Measurements from ENCODE around the gene LDAF1. TPM values are rescaled to one million over a fixed set of nuclear protein-coding genes. Genes with fewer than 3 reads are reported as not detected.

The LDAF1 gene
- total and polyA plus RNA-seq, 10 of the 15 experiments (the other 5 are each of a cell fraction or from before 2014, with no cell fraction given) = 4.6 to 21.4 (median 6.6) TPM

- Histone ChIP-seq H3K27me3 (replicated peaks in 1 of 2; ENCODE audit: control insufficient read depth in 2 of 2, insufficient read depth in 2 of 2, low read length in 1 of 2) (no peaks in the 10 kb centered on the region; a peak in 2 of 4 replicates), H3K9me3 (replicated peaks; ENCODE audit: control insufficient read depth, insufficient read depth, low read length) (no peaks in the 10 kb centered on the region; the same call in 2 of the 3 replicates), H4K20me1 (ENCODE audit: control insufficient read depth, insufficient read depth) (no peaks in the 10 kb centered on the region), H3K4me2 (ENCODE audit: control insufficient read depth, insufficient read depth) (no peak overlapping the region), H2AFZ (ENCODE audit: control insufficient read depth, low read depth, low read length) (no peak overlapping the region), H3K9ac (ENCODE audit: control insufficient read depth, insufficient read depth, low read length) (no peak overlapping the region), H3K27ac (ENCODE audit: control insufficient read depth, insufficient read depth) (no peak overlapping the region), H3K36me3 (ENCODE audit: control insufficient read depth in 2 of 2, insufficient read depth in 2 of 2, low read length in 1 of 2) (no peaks in the 10 kb centered on the region), H3K4me1 (ENCODE audit: control insufficient read depth, insufficient read depth, low read length) (no peaks in the 10 kb centered on the region), H3K4me3 (no peak overlapping the region), H3K79me2 (ENCODE audit: control insufficient read depth, insufficient read depth, low read length) (no peaks in the 10 kb centered on the region)
- WGBS (ENCODE audit: insufficient coverage, insufficient replicate concordance, low lambda C conversion rate, missing lambda C conversion rate) = 4% methylated on average over 2 of the region's 2 CpGs
- ATAC-seq (no peak), DNase-seq (ENCODE audit: low read depth, low spot score) (no peak), FAIRE-seq (no peak)
- intact Hi-C loops (cut with micrococcal nuclease; ENCODE audit: unreplicated experiment) = no loop called here
- in situ Hi-C loops (cut with MboI) = no loop called here
- POLR2A ChIA-PET = no interaction called here
- TF ChIP-seq BCLAF1 (IDR thresholded peaks at IDR 0.05) (no peak), ATF2 (IDR thresholded peaks at IDR 0.05; ENCODE audit: low read length) (no peak), ETV6 (conservative IDR thresholded peaks at IDR 0.05 in 1 of 2, IDR thresholded peaks at IDR 0.05 in 1 of 2; ENCODE audit: borderline replicate concordance in 1 of 2, low read depth in 1 of 2) (no peak), MAX (IDR thresholded peaks at IDR 0.05; ENCODE audit: low read depth, low read length) (no peak), NR2C1 (IDR thresholded peaks at IDR 0.05) (no peak), PRDM15 (CRISPR knock-in tag; IDR thresholded peaks at IDR 0.05) (no peak), MYC (IDR thresholded peaks at IDR 0.05; ENCODE audit: insufficient read depth, insufficient read length, insufficient replicate concordance, low read length, severe bottlenecking) (no peak), SMAD1 (IDR thresholded peaks at IDR 0.05; ENCODE audit: low read depth, partially characterized antibody) (no peak), ZNF207 (IDR thresholded peaks at IDR 0.05; ENCODE audit: borderline replicate concordance) (no peak), RBBP5 (conservative IDR thresholded peaks at IDR 0.05) (no peak), BACH1 (IDR thresholded peaks at IDR 0.05; ENCODE audit: borderline replicate concordance) (no peak)
- RAD21 ChIA-PET (ENCODE audit: unreplicated experiment) = no interaction called here
- no TSS peak for BruUV-seq (replicated peaks)
- SMC1A ChIA-PET (ENCODE audit: uncharacterized antibody, unreplicated experiment) = interaction anchor here (1.2 kb wide), 1 partner anchor 49 kb away, joined by 3 read pairs; no protein-coding TSS in a partner anchor
- CTCF ChIA-PET = no interaction called here
These were observed 66.3 kb downstream of the LDAF1 start for GRCh38 chr16:21224800-21225199.
